H1 (cell line): ENCODE results near the gene DEDD2. TPM values are rescaled to one million over a fixed set of nuclear protein-coding genes. Genes with fewer than 3 reads are reported as not detected.

Experiments
- CTCF ChIA-PET: fragments of 300-600 bp; sonication (Branson Sonifier 250); formaldehyde crosslinking; loops from one replicate; lab custom pipeline; 2021; ENCODE audit not compliant: partially characterized antibody; lab: Charles Lee
- POLR2A ChIA-PET: fragments of 300-600 bp; sonication (Branson Sonifier 250); formaldehyde crosslinking; loops from one replicate; lab custom pipeline; 2021; ENCODE audit warnings: inconsistent platforms; ENCODE audit not compliant: partially characterized antibody; lab: Charles Lee
- DNase-seq, 2 experiments: peaks; one replicate each; pipeline versions ENCODE4 v3.0.0 to v3.0.0-alpha.2; 2010 to 2022; ENCODE audit warnings: low spot score in 2 of 2, low read depth in 1 of 2, mixed read lengths in 1 of 2
- FAIRE-seq: peaks from 2 replicates; lab custom pipeline; 2011; peaks lifted over from hg19 to GRCh38; lab: Jason Lieb, UNC
- H2AFZ ChIP-seq: 2 replicates; pipeline ENCODE4 v1.8.1; 2012; ENCODE audit warnings: low read length, inconsistent platforms
- H2AK5ac ChIP-seq: 2 replicates; pipeline ENCODE4 v1.6.1; 2013; ENCODE audit warnings: low read depth, low read length
- H2BK120ac ChIP-seq: replicated peaks from 2 replicates; pipeline ENCODE3; 2013; ENCODE audit warnings: low read depth, low read length, inconsistent platforms
- H2BK12ac ChIP-seq: 2 replicates; pipeline ENCODE4 v1.6.1; 2013; ENCODE audit warnings: low read depth, low read length
- H2BK15ac ChIP-seq: 2 replicates; pipeline ENCODE4 v1.6.1; 2013; ENCODE audit warnings: low read length
- H2BK20ac ChIP-seq: 2 replicates; pipeline ENCODE4 v1.6.1; 2013; ENCODE audit warnings: low read length
- H2BK5ac ChIP-seq: 2 replicates; pipeline ENCODE4 v1.6.1; 2013; ENCODE audit warnings: low read depth, low read length
- H3K14ac ChIP-seq: 2 replicates; pipeline ENCODE4 v1.6.1; 2013; ENCODE audit warnings: inconsistent platforms; ENCODE audit not compliant: insufficient read length
- H3K18ac ChIP-seq: 2 replicates; pipeline ENCODE4 v1.6.1; 2013; ENCODE audit warnings: low read length; ENCODE audit errors: extremely low read depth
- H3K23ac ChIP-seq: 2 replicates; pipeline ENCODE4 v1.6.1; 2013; ENCODE audit warnings: inconsistent platforms; ENCODE audit not compliant: insufficient read length
- H3K23me2 ChIP-seq: 2 replicates; pipeline ENCODE4 v1.6.1; 2013; ENCODE audit warnings: low read depth, low read length
- H3K27ac ChIP-seq: 2 replicates; pipeline ENCODE4 v1.6.1; 2011; ENCODE audit warnings: low read depth, low read length, inconsistent platforms
- H3K27me3 ChIP-seq, 4 experiments: replicated peaks in 1 of 4; 1 replicate in 1 of 4; 2 replicates in 3 of 4; pipeline versions ENCODE4 v1.6.1 to v1.8.1; 2011 to 2013; ENCODE audit warnings: low read length in 3 of 4, mild to moderate bottlenecking in 3 of 4, inconsistent platforms in 2 of 4, mixed read lengths in 2 of 4, moderate library complexity in 1 of 4; ENCODE audit not compliant: control insufficient read depth in 3 of 4, insufficient read depth in 3 of 4; ENCODE audit errors: extremely low read depth in 1 of 4
- H3K36me3 ChIP-seq, 4 experiments: 2 replicates each; pipeline versions ENCODE4 v1.6.1 to v1.8.1; 2011 to 2013; ENCODE audit warnings: mild to moderate bottlenecking in 4 of 4, low read length in 3 of 4, moderate library complexity in 2 of 4, control low read depth in 1 of 4, inconsistent platforms in 1 of 4; ENCODE audit not compliant: insufficient read depth in 4 of 4, control insufficient read depth in 2 of 4
- H3K4ac ChIP-seq: replicated peaks from 2 replicates; pipeline ENCODE3; 2013; ENCODE audit warnings: low read length, low read depth, mixed read lengths, inconsistent platforms; ENCODE audit not compliant: insufficient read length
- H3K4me1 ChIP-seq, 4 experiments: replicated peaks in 1 of 4; 1 replicate in 1 of 4; 2 replicates in 3 of 4; pipeline versions ENCODE4 v1.6.1 to v1.8.1; 2011 to 2013; ENCODE audit warnings: low read length in 3 of 4, inconsistent platforms in 2 of 4, mixed read lengths in 1 of 4; ENCODE audit not compliant: insufficient read depth in 4 of 4, control insufficient read depth in 3 of 4
- H3K4me2 ChIP-seq, 2 experiments: 2 replicates each; pipeline versions ENCODE4 v1.6.1 to v1.8.1; 2011 to 2013; ENCODE audit warnings: low read depth in 2 of 2, low read length in 2 of 2, control low read depth in 1 of 2, inconsistent platforms in 1 of 2, mild to moderate bottlenecking in 1 of 2; ENCODE audit not compliant: insufficient read depth in 1 of 2
- H3K4me3 ChIP-seq, 4 experiments: fragments of 200-600, 300-600 bp in 1 of 4; sonication (generic), shearing (Covaris generic), sonication (Bioruptor Twin) in 1 of 4; 2 replicates each; pipeline versions ENCODE4 v1.5.1 to v1.8.1; 2011 to 2016; ENCODE audit warnings: low read length in 4 of 4, low read depth in 3 of 4, control low read depth in 2 of 4, inconsistent platforms in 2 of 4, mild to moderate bottlenecking in 2 of 4, mixed read lengths in 1 of 4, moderate library complexity in 1 of 4; ENCODE audit not compliant: insufficient read depth in 2 of 4; ENCODE audit errors: extremely low read depth in 1 of 4
- H3K56ac ChIP-seq: replicated peaks from 2 replicates; pipeline ENCODE3; 2013; ENCODE audit warnings: low read depth, mild to moderate bottlenecking, mixed read lengths, low read length, inconsistent platforms; ENCODE audit not compliant: insufficient read length
- H3K79me1 ChIP-seq: 2 replicates; pipeline ENCODE4 v1.6.1; 2013; ENCODE audit warnings: low read depth, low read length, control low read depth
- H3K79me2 ChIP-seq, 2 experiments: 2 replicates each; pipeline versions ENCODE4 v1.6.1 to v1.8.1; 2012 to 2013; ENCODE audit warnings: low read length in 2 of 2, mild to moderate bottlenecking in 2 of 2, inconsistent platforms in 1 of 2; ENCODE audit not compliant: insufficient read depth in 2 of 2, control insufficient read depth in 1 of 2
- H3K9ac ChIP-seq, 4 experiments: replicated peaks in 1 of 4; 1 replicate in 1 of 4; 2 replicates in 3 of 4; pipeline versions ENCODE4 v1.6.1 to v1.8.1; 2011 to 2013; ENCODE audit warnings: low read depth in 3 of 4, low read length in 3 of 4, control low read depth in 2 of 4, mild to moderate bottlenecking in 2 of 4, moderate library complexity in 2 of 4, inconsistent platforms in 1 of 4; ENCODE audit errors: extremely low read depth in 1 of 4
- H3K9me3 ChIP-seq, 2 experiments: 2 replicates each; pipeline versions ENCODE4 v1.6.1 to v1.8.1; 2012 to 2013; ENCODE audit warnings: mild to moderate bottlenecking in 2 of 2, moderate library complexity in 2 of 2, control low read depth in 1 of 2, inconsistent platforms in 1 of 2, low read depth in 1 of 2, low read length in 1 of 2, mixed read lengths in 1 of 2; ENCODE audit not compliant: insufficient read depth in 2 of 2
- H4K20me1 ChIP-seq, 2 experiments: replicated peaks in 1 of 2; 2 replicates each; pipeline versions ENCODE3 to v1.8.1; 2011 to 2013; ENCODE audit warnings: inconsistent platforms in 2 of 2, low read length in 2 of 2, mild to moderate bottlenecking in 1 of 2; ENCODE audit not compliant: insufficient read depth in 2 of 2, control insufficient read depth in 1 of 2
- H4K5ac ChIP-seq: 2 replicates; pipeline ENCODE4 v1.6.1; 2013; ENCODE audit warnings: low read length, low read depth, mixed read lengths, inconsistent platforms; ENCODE audit not compliant: insufficient read length
- H4K8ac ChIP-seq: 2 replicates; pipeline ENCODE4 v1.8.0; 2013; ENCODE audit warnings: mild to moderate bottlenecking, moderate library complexity, low read length, inconsistent platforms; ENCODE audit not compliant: insufficient read depth; ENCODE audit errors: extremely low read depth
- H4K91ac ChIP-seq: replicated peaks from 2 replicates; pipeline ENCODE3; 2013; ENCODE audit warnings: low read length, mixed read lengths, inconsistent platforms; ENCODE audit not compliant: insufficient read length
- ASH2L ChIP-seq: fragments of 200-600, 300-600 bp; sonication (generic); IDR thresholded peaks from one replicate; pipeline ENCODE4 v1.7.1; 2017; ENCODE audit warnings: low read length
- BRCA1 ChIP-seq: IDR thresholded peaks from 2 replicates; pipeline ENCODE4 v1.6.1; 2012; ENCODE audit warnings: low read depth, low read length, improper control_type of control experiment
- CREB1 ChIP-seq: IDR thresholded peaks from 2 replicates; pipeline ENCODE4 v1.6.1; 2012; ENCODE audit warnings: inconsistent platforms
- CTBP2 ChIP-seq: IDR thresholded peaks from 2 replicates; pipeline ENCODE4 v1.7.0; 2011; ENCODE audit warnings: borderline replicate concordance, mild to moderate bottlenecking, moderate library complexity, mixed read lengths, low read length; ENCODE audit not compliant: insufficient read depth, insufficient read length
- GABPA ChIP-seq: IDR thresholded peaks from 2 replicates; pipeline ENCODE4 v1.6.1; 2011; ENCODE audit warnings: mild to moderate bottlenecking, low read length, moderate library complexity, borderline replicate concordance; ENCODE audit not compliant: insufficient read depth
- KDM1A ChIP-seq: fragments of 200-600, 300-600 bp; sonication (generic); IDR thresholded peaks from 2 replicates; pipeline ENCODE4 v1.7.1; 2016; ENCODE audit warnings: mild to moderate bottlenecking, low read length, borderline replicate concordance
- KDM4A ChIP-seq: IDR thresholded peaks from one replicate; pipeline ENCODE4 v1.7.1; 2012; ENCODE audit warnings: low read depth, mild to moderate bottlenecking, moderate library complexity, low read length, inconsistent platforms; ENCODE audit not compliant: severe bottlenecking
- POLR2A ChIP-seq, 2 experiments: IDR thresholded peaks; 1 replicate in 1 of 2; 2 replicates in 1 of 2; pipeline ENCODE4 v1.6.1; 2011; ENCODE audit warnings: low read depth in 2 of 2, low read length in 2 of 2, mild to moderate bottlenecking in 2 of 2; ENCODE audit errors: control extremely low read depth in 1 of 2
- RAD21 ChIP-seq, 2 experiments: IDR thresholded peaks in 1 of 2; conservative IDR thresholded peaks in 1 of 2; 2 replicates each; pipeline ENCODE4 v1.6.1; 2011; ENCODE audit warnings: low read depth in 2 of 2, low read length in 2 of 2, improper control_type of control experiment in 1 of 2, inconsistent platforms in 1 of 2, mild to moderate bottlenecking in 1 of 2, moderate library complexity in 1 of 2
- TBP ChIP-seq: IDR thresholded peaks from 2 replicates; pipeline ENCODE4 v1.6.1; 2011; ENCODE audit warnings: low read depth, low read length, improper control_type of control experiment
- WGBS, 2 experiments: shearing (Covaris generic) in 1 of 2; methylation state at CpG; one replicate each; pipeline versions ENCODE4 v1.1.6 to v1.1.7; 2013 to 2015; ENCODE audit warnings: low lambda C conversion rate in 2 of 2, mixed read lengths in 2 of 2, inconsistent platforms in 1 of 2, low coverage in 1 of 2, missing lambda C conversion rate in 1 of 2; ENCODE audit not compliant: insufficient replicate concordance in 2 of 2, insufficient coverage in 1 of 2, insufficient read length in 1 of 2; ENCODE audit errors: extremely low coverage in 1 of 2, missing lambda C conversion rate in 1 of 2; 5-methylcytosine and 5-hydroxymethylcytosine counted together
- polyA plus RNA-seq, 7 experiments: library from polyadenylated mRNA; depleted of rRNA in 3 of 7; stranded (reverse) in 5 of 7; unstranded in 2 of 7; fragments of >200 nt in 5 of 7; fragments of 200-250 nt in 2 of 7; gene quantifications; 1 replicate in 5 of 7; 2 replicates in 1 of 7; 4 replicates in 1 of 7; pipeline versions ENCODE4 v1.2.1 to v1.2.3, GENCODE V29; 2011 to 2013; ENCODE audit warnings: missing spikeins in 2 of 7, mixed read lengths in 2 of 7
- total RNA-seq: library from RNA; stranded (reverse); fragmentation: NEBNext Ultra II Directional; extraction: Animal tissue kit (Norgen Biotek cat#: 25700); gene quantifications from 2 replicates; pipeline ENCODE4 v1.2.1, GENCODE V29; 2021
- TF ChIP-seq, protein P1 (sequence below): IDR thresholded peaks from 2 replicates; pipeline ENCODE4 v1.6.1; 2012; ENCODE audit warnings: inconsistent platforms

DEDD2 gene
- total and polyA plus RNA-seq, 2 of the 8 experiments (the other 6 are each of a cell fraction or from before 2014, with no cell fraction given), result 37.8 to 65.0 TPM

GRCh38 chr19:42176990-42177685 is 40.3 kb downstream of the DEDD2 start:
- Histone ChIP-seq H4K91ac (no peak overlapping the region), H3K23ac (no peak overlapping the region), H3K36me3 (no peaks in the 10 kb centered on the region), H3K27ac (no peak overlapping the region), H4K20me1 (peaks cover 7 to 8% of the 10 kb centered on the region in 2 experiments), H3K79me1 (no peaks in the 10 kb centered on the region), H4K8ac (no peak overlapping the region), H3K9me3 (no peaks in the 10 kb centered on the region), H3K4me1 (peaks cover 0 to 10% (median 7%) of the 10 kb centered on the region in 4 experiments; a peak in 5 of 7 replicates), H3K18ac (no peak overlapping the region), H3K27me3 (peaks cover 40 to 72% (median 64%) of the 10 kb centered on the region in 4 experiments), H2BK5ac (no peak overlapping the region), H2BK20ac (no peak overlapping the region), H3K23me2 (peaks cover 6% of the 10 kb centered on the region; the same call in 1 of the 2 replicates), H3K4me3 (peak overlapping the region; percentile 28 to 79 (median 48)), H3K14ac (no peak overlapping the region), H2BK15ac (no peak overlapping the region), H3K9ac (no peak overlapping the region), H2AK5ac (no peak overlapping the region; the same call in 1 of the 2 replicates), H3K79me2 (no peaks in the 10 kb centered on the region), H2AFZ (no peak overlapping the region), H3K56ac (no peak overlapping the region), H2BK12ac (no peak overlapping the region), H3K4ac (no peak overlapping the region), H3K4me2 (peak overlapping the region; percentile 69 to 95), H2BK120ac (no peak overlapping the region), H4K5ac (no peak overlapping the region)
- ChIA-PET POLR2A (interaction anchor here (0.6 to 2.3 kb wide), 6 partner anchors 12 to 1574 kb away, joined by 3 to 8 read pairs (median 4); no protein-coding TSS in a partner anchor), CTCF (interaction anchor here (0.6 to 3.8 kb wide), 12 partner anchors 9 to 119 kb away, joined by 3 to 23 read pairs (median 5); partner anchors contain the start of gene POU2F2)
- DNase-seq (peak in 1 of 2 experiments; percentile 87), FAIRE-seq (no peak)
- 3% methylated on average over 16 of the region's 66 CpGs; no CpG with 5 or more reads in 1 of the 2 experiments for WGBS, 2 experiments
- peak in 1 of 2 experiments; percentile 22; a peak in 3 of 4 replicates for TF ChIP-seq RAD21 (IDR thresholded peaks at IDR 0.05 in 1 of 2, conservative IDR thresholded peaks at IDR 0.05 in 1 of 2; ENCODE audit: low read depth in 2 of 2, low read length in 2 of 2)
- peak; percentile 87 for TF ChIP-seq CTBP2
- TF ChIP-seq KDM4A, result peak; percentile 51
- TF ChIP-seq BRCA1, result no peak
- TF ChIP-seq, protein P1, sequence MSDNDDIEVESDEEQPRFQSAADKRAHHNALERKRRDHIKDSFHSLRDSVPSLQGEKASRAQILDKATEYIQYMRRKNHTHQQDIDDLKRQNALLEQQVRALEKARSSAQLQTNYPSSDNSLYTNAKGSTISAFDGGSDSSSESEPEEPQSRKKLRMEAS, result peak; percentile 61; the same call in 1 of the 2 replicates
- peak; percentile 79; the same call in 1 of the 2 replicates for TF ChIP-seq KDM1A
- peak; percentile 74 for TF ChIP-seq CREB1
- peak; percentile 51 for TF ChIP-seq ASH2L
- peak; percentile 69; the same call in 1 of the 2 replicates for TF ChIP-seq TBP
- TF ChIP-seq GABPA, result 0 out of 2 replicates have a peak, but pooled peaks have one; percentile 59
- no peak for TF ChIP-seq POLR2A (IDR thresholded peaks at IDR 0.05; ENCODE audit: control extremely low read depth in 1 of 2, low read depth in 2 of 2, low read length in 2 of 2)
